CD14-positive monocyte (primary cell): ENCODE measurements around the gene SLIT3. TPM values are rescaled to one million over a fixed set of nuclear protein-coding genes. Genes with fewer than 3 reads are reported as not detected.

Experiments used
- DNase-seq, 3 donors: peaks; one replicate each; pipeline ENCODE4 v3.0.0-alpha.2; 2011 to 2022
- H2AFZ ChIP-seq: 2 replicates; pipeline ENCODE4 v1.6.0; 2012; ENCODE audit warnings: mild to moderate bottlenecking, low read depth, low read length, inconsistent platforms; ENCODE audit not compliant: insufficient read depth, poor library complexity, severe bottlenecking
- H3K27ac ChIP-seq, 2 donors: 1 replicate in 1 of 2; 2 replicates in 1 of 2; pipeline ENCODE4 v1.5.1; 2012 to 2013; ENCODE audit warnings: low read length in 2 of 2, control low read depth in 1 of 2, inconsistent platforms in 1 of 2, low read depth in 1 of 2, mild to moderate bottlenecking in 1 of 2
- H3K27me3 ChIP-seq, 2 donors: one replicate each; pipeline versions ENCODE4 v1.6.0 to v1.6.1; 2011 to 2013; ENCODE audit warnings: low read length in 2 of 2; ENCODE audit not compliant: control insufficient read depth in 2 of 2, insufficient read depth in 2 of 2
- H3K36me3 ChIP-seq, 2 donors: replicated peaks in 1 of 2; 1 replicate in 1 of 2; 2 replicates in 1 of 2; pipeline versions ENCODE4 v1.5.1 to v1.6.1; 2012 to 2013; ENCODE audit warnings: low read length in 2 of 2, control low read depth in 1 of 2, inconsistent platforms in 1 of 2, mild to moderate bottlenecking in 1 of 2; ENCODE audit not compliant: insufficient read depth in 2 of 2, control insufficient read depth in 1 of 2
- H3K4me1 ChIP-seq, 2 donors: 1 replicate in 1 of 2; 2 replicates in 1 of 2; pipeline versions ENCODE4 v1.5.1 to v1.6.1; 2012 to 2013; ENCODE audit warnings: low read length in 2 of 2, control low read depth in 1 of 2, inconsistent platforms in 1 of 2, mild to moderate bottlenecking in 1 of 2, moderate library complexity in 1 of 2; ENCODE audit not compliant: insufficient read depth in 2 of 2, control insufficient read depth in 1 of 2
- H3K4me2 ChIP-seq: replicated peaks from 2 replicates; pipeline ENCODE3; 2012; ENCODE audit warnings: low read length, moderate library complexity, mild to moderate bottlenecking; ENCODE audit not compliant: poor library complexity, severe bottlenecking; ENCODE audit errors: extremely low read depth
- H3K4me3 ChIP-seq, 3 experiments: fragments of 200-600 bp in 1 of 3; sonication (generic) in 1 of 3; replicated peaks in 1 of 3; 1 replicate in 2 of 3; 2 replicates in 1 of 3; pipeline ENCODE4 v1.5.1; 2011 to 2013; ENCODE audit warnings: low read length in 3 of 3, mild to moderate bottlenecking in 3 of 3, control low read depth in 2 of 3, low read depth in 2 of 3, inconsistent platforms in 1 of 3, moderate library complexity in 1 of 3
- H3K79me2 ChIP-seq: 2 replicates; pipeline ENCODE4 v1.6.0; 2012; ENCODE audit warnings: mild to moderate bottlenecking, control low read depth, inconsistent platforms, low read length, moderate library complexity; ENCODE audit not compliant: insufficient read depth
- H3K9ac ChIP-seq: 2 replicates; pipeline ENCODE4 v1.6.0; 2017; ENCODE audit warnings: low read length, mild to moderate bottlenecking; ENCODE audit not compliant: insufficient read depth, poor library complexity, severe bottlenecking
- H3K9me3 ChIP-seq, 2 donors: replicated peaks in 1 of 2; 1 replicate in 1 of 2; 2 replicates in 1 of 2; pipeline versions ENCODE4 v1.5.1 to v1.6.1; 2012 to 2013; ENCODE audit warnings: low read length in 2 of 2, control low read depth in 1 of 2; ENCODE audit not compliant: control insufficient read depth in 1 of 2, insufficient read depth in 1 of 2
- H4K20me1 ChIP-seq: 2 replicates; pipeline ENCODE4 v1.6.0; 2012; ENCODE audit warnings: mild to moderate bottlenecking, low read length, control low read depth, moderate library complexity; ENCODE audit not compliant: insufficient read depth
- H3K27ac Mint-ChIP-seq, 7 donors: one replicate each; pipeline ENCODE4 v1.8.0; 2020; ENCODE audit warnings: mild to moderate bottlenecking in 7 of 7, mixed read lengths in 7 of 7, moderate library complexity in 6 of 7, inconsistent platforms in 2 of 7
- H3K27me3 Mint-ChIP-seq, 3 donors: one replicate each; pipeline ENCODE4 v1.8.0; 2021 to 2022; ENCODE audit warnings: low read depth in 3 of 3, mild to moderate bottlenecking in 3 of 3, mixed read lengths in 3 of 3, moderate library complexity in 3 of 3, inconsistent platforms in 1 of 3
- H3K36me3 Mint-ChIP-seq, 2 donors: one replicate each; pipeline ENCODE4 v1.8.0; 2020; ENCODE audit warnings: mixed read lengths in 2 of 2, inconsistent platforms in 1 of 2, mild to moderate bottlenecking in 1 of 2
- H3K4me1 Mint-ChIP-seq: one replicate; pipeline ENCODE4 v1.8.0; 2020; ENCODE audit warnings: mild to moderate bottlenecking, mixed read lengths
- H3K4me3 Mint-ChIP-seq, 2 donors: one replicate each; pipeline ENCODE4 v1.8.0; 2020; ENCODE audit warnings: mild to moderate bottlenecking in 2 of 2, mixed read lengths in 2 of 2, moderate library complexity in 1 of 2
- H3K9me3 Mint-ChIP-seq, 7 donors: one replicate each; pipeline ENCODE4 v1.8.0; 2020 to 2022; ENCODE audit warnings: mixed read lengths in 7 of 7, mild to moderate bottlenecking in 6 of 7, moderate library complexity in 6 of 7, inconsistent platforms in 2 of 7
- CTCF ChIP-seq: fragments of 200-600 bp; IDR thresholded peaks from one replicate; pipeline ENCODE4 v1.8.0; 2022; ENCODE audit warnings: antibody characterized with exemption, mild to moderate bottlenecking
- WGBS: methylation state at CpG from one replicate; pipeline ENCODE4 v1.1.5; 2013; ENCODE audit warnings: missing lambda C conversion rate; ENCODE audit not compliant: insufficient coverage; 5-methylcytosine and 5-hydroxymethylcytosine counted together
- intact Hi-C, 2 donors: fragments of 100-400 bp; cut with micrococcal nuclease; formaldehyde crosslinking; loops; one replicate each; pipeline versions ENCODE4 v1.15.0 to v1.15.1; 2023
- polyA plus RNA-seq, 3 donors: library from polyadenylated mRNA; depleted of rRNA in 1 of 3; unstranded in 2 of 3; stranded (reverse) in 1 of 3; fragments of 300-500 nt in 2 of 3; fragments of >200 nt in 1 of 3; fragmentation: Illumina TruSeq in 2 of 3; gene quantifications; 1 replicate in 2 of 3; 2 replicates in 1 of 3; pipeline ENCODE4 v1.2.3, GENCODE V29; 2012 to 2021

The SLIT3 gene
- polyA plus RNA-seq, 3 donors: not detected

- peaks cover 0 to 3% of the 10 kb centered on the region in 2 donors for H3K27me3 ChIP-seq
- H3K27me3 Mint-ChIP-seq: peaks cover 2 to 17% (median 14%) of the 10 kb centered on the region in 3 donors
- H3K9ac ChIP-seq: no peak overlapping the region
- no peak overlapping the region for H3K4me3 Mint-ChIP-seq
- H2AFZ ChIP-seq: no peak overlapping the region
- H3K79me2 ChIP-seq: no peaks in the 10 kb centered on the region
- no peaks in the 10 kb centered on the region for H3K9me3 ChIP-seq
- no peak for DNase-seq
- H4K20me1 ChIP-seq: no peaks in the 10 kb centered on the region
- H3K27ac ChIP-seq: no peak overlapping the region
- no peak overlapping the region for H3K27ac Mint-ChIP-seq
- H3K4me2 ChIP-seq: no peak overlapping the region
- H3K9me3 Mint-ChIP-seq: peaks cover 0 to 2% (median 0%) of the 10 kb centered on the region in 7 donors
- H3K4me3 ChIP-seq: no peak overlapping the region
- no peaks in the 10 kb centered on the region for H3K36me3 ChIP-seq
- no peaks in the 10 kb centered on the region for H3K4me1 ChIP-seq
- no peak for TF ChIP-seq CTCF
- intact Hi-C loops: no loop called here
- no peaks in the 10 kb centered on the region for H3K4me1 Mint-ChIP-seq
- no peaks in the 10 kb centered on the region for H3K36me3 Mint-ChIP-seq
- 33% methylated on average over 5 of the region's 5 CpGs for WGBS
Measured at GRCh38 chr5:168875832-168876231, 425.1 kb downstream of the SLIT3 start.

- Mint-ChIP-seq H3K27ac (no peak overlapping the region), H3K4me1 (no peaks in the 10 kb centered on the region), H3K4me3 (no peak overlapping the region), H3K27me3 (peaks cover 2 to 17% (median 16%) of the 10 kb centered on the region in 3 donors), H3K36me3 (no peaks in the 10 kb centered on the region), H3K9me3 (peaks cover 0 to 2% (median 0%) of the 10 kb centered on the region in 7 donors)
- Histone ChIP-seq H3K4me3 (no peak overlapping the region), H3K27me3 (peaks cover 0 to 3% of the 10 kb centered on the region in 2 donors), H3K79me2 (no peaks in the 10 kb centered on the region), H3K4me1 (no peaks in the 10 kb centered on the region), H3K27ac (no peak overlapping the region), H3K36me3 (no peaks in the 10 kb centered on the region), H2AFZ (no peak overlapping the region), H3K4me2 (no peak overlapping the region), H3K9ac (no peak overlapping the region), H3K9me3 (no peaks in the 10 kb centered on the region), H4K20me1 (no peaks in the 10 kb centered on the region)
- DNase-seq: no peak
- 79% methylated on average over 3 of the region's 6 CpGs for WGBS
- no peak for TF ChIP-seq CTCF
- intact Hi-C loops: no loop called here
Measured at GRCh38 chr5:168874713-168875380, 426.1 kb downstream of the SLIT3 start.
